Measurements from ENCODE around the gene EVA1B. TPM values are rescaled to one million over a fixed set of nuclear protein-coding genes. Genes with fewer than 3 reads are reported as not detected.

EVA1B gene
- total and polyA plus RNA-seq, 2 of the 4 experiments (the other 2 are of a cell fraction): 49.8 to 64.6 TPM

GRCh38 chr1:36328713-36329112 lies 5.3 kb upstream of the EVA1B start:
- no peak overlapping the region for H2BK120ac ChIP-seq (ENCODE audit: low read depth, low read length)
- intact Hi-C loops (cut with micrococcal nuclease): no loop called here
- no peaks in the 10 kb centered on the region for H3K9me3 ChIP-seq (ENCODE audit: control insufficient read depth, insufficient read depth, low read length)
- no peaks in the 10 kb centered on the region for H3K36me3 ChIP-seq (ENCODE audit: control insufficient read depth, insufficient read depth, low read length)
- H2BK15ac ChIP-seq (ENCODE audit: low read depth, low read length): no peak overlapping the region
- no peak overlapping the region for H3K4me3 ChIP-seq (ENCODE audit: insufficient read depth, low read depth, low read length)
- no peaks in the 10 kb centered on the region for H3K27me3 ChIP-seq (ENCODE audit: control insufficient read depth, insufficient read depth, low read length)
- no peak overlapping the region for H3K27ac ChIP-seq (ENCODE audit: insufficient read depth, low read length)
- H2AK5ac ChIP-seq (ENCODE audit: low read depth, low read length): no peak overlapping the region; the same call in 1 of the 2 replicates
- TF ChIP-seq BHLHE40 (IDR thresholded peaks at IDR 0.05; ENCODE audit: low read depth, low read length) (no peak), RAD21 (IDR thresholded peaks at IDR 0.05; ENCODE audit: low read length) (no peak), MAZ (IDR thresholded peaks at IDR 0.05; ENCODE audit: borderline replicate concordance, low read depth, low read length) (no peak), CEBPB (IDR thresholded peaks at IDR 0.05; ENCODE audit: low read depth, low read length) (no peak), FOS (IDR thresholded peaks at IDR 0.05; ENCODE audit: low read depth, low read length) (no peak)
- no peak overlapping the region for H4K91ac ChIP-seq (ENCODE audit: insufficient read depth, low read depth, low read length)
- no peak for DNase-seq
- no peak overlapping the region for H4K5ac ChIP-seq (ENCODE audit: low read depth, low read length)
- H3K79me1 ChIP-seq (ENCODE audit: low read depth in 1 of 2, low read length in 2 of 2): peaks cover 0 to 44% of the 10 kb centered on the region in 2 experiments
- no peak overlapping the region for H2BK20ac ChIP-seq (ENCODE audit: low read depth, low read length)
- no peak overlapping the region for H3K4ac ChIP-seq (ENCODE audit: low read depth, low read length)
- H3K56ac ChIP-seq (ENCODE audit: extremely low read depth, insufficient read depth, low read length): no peak overlapping the region
- H4K20me1 ChIP-seq (ENCODE audit: insufficient read depth, low read length): no peaks in the 10 kb centered on the region
- peaks cover 18% of the 10 kb centered on the region for H3K9me1 ChIP-seq (ENCODE audit: insufficient read depth, low read length)
- POLR2A ChIA-PET (ENCODE audit: unreplicated experiment): no interaction called here
- no peak overlapping the region for H2AK9ac ChIP-seq (replicated peaks; ENCODE audit: low read depth, low read length, poor library complexity)
- H3K18ac ChIP-seq (ENCODE audit: low read depth, low read length): no peak overlapping the region
- no peak overlapping the region for H3K9ac ChIP-seq (ENCODE audit: low read depth, low read length)
- no peak overlapping the region for H4K8ac ChIP-seq (ENCODE audit: low read depth in 2 of 2, low read length in 2 of 2)
- peaks cover 14% of the 10 kb centered on the region for H3K4me1 ChIP-seq (ENCODE audit: control insufficient read depth, insufficient read depth, low read length)
- CTCF ChIA-PET: interaction anchor here (0.6 kb wide), 1 partner anchor 90 kb away, joined by 11 read pairs; no protein-coding TSS in a partner anchor
- 71% methylated on average over 4 of the region's 6 CpGs; no CpG with 5 or more reads in 1 of the 2 experiments for WGBS, 2 experiments (ENCODE audit: extremely low coverage in 2 of 2, insufficient read length in 1 of 2)
- no peak overlapping the region for H2AFZ ChIP-seq (replicated peaks; ENCODE audit: low read length, poor library complexity)
- no TSS peak for BruUV-seq (replicated peaks)
- no peak overlapping the region for H3K23ac ChIP-seq (ENCODE audit: low read depth, low read length)
- H3K4me2 ChIP-seq (ENCODE audit: low read depth, low read length): no peak overlapping the region
- dilution Hi-C loops (cut with HindIII; ENCODE audit: low sequenced_read_pairs, unreplicated experiment): no loop called here
- H3K14ac ChIP-seq (replicated peaks; ENCODE audit: low read depth, low read length): no peak overlapping the region
- in situ Hi-C loops (cut with MboI; ENCODE audit: low sequenced_read_pairs): no loop called here
- no peak for ATAC-seq (ENCODE audit: low read depth)
- H2BK5ac ChIP-seq (ENCODE audit: low read depth, low read length, poor library complexity, severe bottlenecking): no peak overlapping the region

Measured in IMR-90 (cell line).